ENCODE results near the gene DTNB. TPM values are rescaled to one million over a fixed set of nuclear protein-coding genes. Genes with fewer than 3 reads are reported as not detected.

Gene DTNB
- total and polyA plus RNA-seq, 7 donors = 2.4 to 7.8 (median 4.8) TPM

- intact Hi-C loops (cut with DNase I) = no loop called here
Measured at GRCh38 chr2:25400576-25401216, 272.7 kb downstream of the DTNB start.

GRCh38 chr2:25400169-25400568, 273.2 kb downstream of the DTNB start:
- no peaks in the 10 kb centered on the region for H3K9me3 ChIP-seq
- no peaks in the 10 kb centered on the region for H3K27me3 ChIP-seq
- no peak overlapping the region for H3K4me3 ChIP-seq
- TF ChIP-seq POLR2AphosphoS5 (IDR thresholded peaks at IDR 0.05) (no peak), POLR2A (IDR thresholded peaks at IDR 0.05) (no peak), EP300 (IDR thresholded peaks at IDR 0.05) (no peak), CTCF (IDR thresholded peaks at IDR 0.05) (no peak)
- H3K27ac ChIP-seq = no peak overlapping the region
- no peaks in the 10 kb centered on the region for H3K4me1 ChIP-seq
- H3K36me3 ChIP-seq = no peaks in the 10 kb centered on the region
- no peak for DNase-seq
- 94% methylated on average over 8 of the region's 8 CpGs for WGBS, 2 donors
- intact Hi-C loops (cut with DNase I) = no loop called here

More at GRCh38 chr2:25400576-25401216, 272.7 kb downstream of the DTNB start:
- no peak overlapping the region for H3K27ac ChIP-seq
- H3K4me3 ChIP-seq = no peak overlapping the region
- no peak for DNase-seq
- H3K36me3 ChIP-seq = no peaks in the 10 kb centered on the region
- no peak for TF ChIP-seq CTCF (IDR thresholded peaks at IDR 0.05)
- TF ChIP-seq EP300 (IDR thresholded peaks at IDR 0.05) = no peak
- no peak for TF ChIP-seq POLR2A (IDR thresholded peaks at IDR 0.05)
- no peak for TF ChIP-seq POLR2AphosphoS5 (IDR thresholded peaks at IDR 0.05)
- H3K9me3 ChIP-seq = no peaks in the 10 kb centered on the region
- WGBS, 2 donors = 68 to 84% methylated on average over 3 of the region's 3 CpGs
- no peaks in the 10 kb centered on the region for H3K4me1 ChIP-seq
- no peaks in the 10 kb centered on the region for H3K27me3 ChIP-seq

GRCh38 chr2:25398534-25398933, 274.8 kb downstream of the DTNB start:
- H3K27ac ChIP-seq = no peak overlapping the region
- no peak overlapping the region for H3K4me3 ChIP-seq
- H3K27me3 ChIP-seq = no peaks in the 10 kb centered on the region
- intact Hi-C loops (cut with DNase I) = no loop called here
- no peak for DNase-seq
- no peaks in the 10 kb centered on the region for H3K36me3 ChIP-seq
- no peaks in the 10 kb centered on the region for H3K4me1 ChIP-seq
- H3K9me3 ChIP-seq = no peaks in the 10 kb centered on the region
- no peak for TF ChIP-seq POLR2AphosphoS5 (IDR thresholded peaks at IDR 0.05)
- no peak for TF ChIP-seq CTCF (IDR thresholded peaks at IDR 0.05)
- no peak for TF ChIP-seq POLR2A (IDR thresholded peaks at IDR 0.05)
- no peak for TF ChIP-seq EP300 (IDR thresholded peaks at IDR 0.05)
- WGBS, 2 donors = 96 to 97% methylated on average over 4 of the region's 4 CpGs

- Histone ChIP-seq H3K9me3 (no peaks in the 10 kb centered on the region), H3K4me3 (no peak overlapping the region), H3K4me1 (no peaks in the 10 kb centered on the region), H3K36me3 (no peaks in the 10 kb centered on the region), H3K27ac (no peak overlapping the region), H3K27me3 (no peaks in the 10 kb centered on the region)
- 94 to 96% methylated on average over 4 of the region's 4 CpGs for WGBS, 2 donors
- intact Hi-C loops (cut with DNase I) = no loop called here
- no peak for DNase-seq
- no peak for TF ChIP-seq POLR2AphosphoS5 (IDR thresholded peaks at IDR 0.05)
- no peak for TF ChIP-seq EP300 (IDR thresholded peaks at IDR 0.05)
- no peak for TF ChIP-seq POLR2A (IDR thresholded peaks at IDR 0.05)
- TF ChIP-seq CTCF (IDR thresholded peaks at IDR 0.05) = no peak
Measured at GRCh38 chr2:25397777-25398176, 275.6 kb downstream of the DTNB start.

- H3K9me3 ChIP-seq = no peaks in the 10 kb centered on the region
- no peaks in the 10 kb centered on the region for H3K36me3 ChIP-seq
- H3K27me3 ChIP-seq = no peaks in the 10 kb centered on the region
- TF ChIP-seq POLR2AphosphoS5 (IDR thresholded peaks at IDR 0.05) = no peak
- TF ChIP-seq CTCF (IDR thresholded peaks at IDR 0.05) = no peak
- no peak for TF ChIP-seq POLR2A (IDR thresholded peaks at IDR 0.05)
- no peak for TF ChIP-seq EP300 (IDR thresholded peaks at IDR 0.05)
- no peak overlapping the region for H3K27ac ChIP-seq
- no peak overlapping the region for H3K4me3 ChIP-seq
- no peak for DNase-seq
- WGBS, 2 donors = 97% methylated on average over 9 of the region's 9 CpGs
- intact Hi-C loops (cut with DNase I) = no loop called here
- no peaks in the 10 kb centered on the region for H3K4me1 ChIP-seq
Measured at GRCh38 chr2:25389161-25389560, 284.2 kb downstream of the DTNB start.
